Spleen (tissue), 11 donors: ENCODE results near the gene GRPR. TPM values are rescaled to one million over a fixed set of nuclear protein-coding genes. Genes with fewer than 3 reads are reported as not detected.

Source experiments
- DNase-seq: peaks from one replicate; pipeline ENCODE4 v3.0.0-alpha.2; 2020
- H3K27ac ChIP-seq, 8 donors: fragments of 200-600 bp; sonication (generic) in 7 of 8; 1 replicate in 4 of 8; 2 replicates in 4 of 8; pipeline versions ENCODE4 v1.5.0 to v1.8.0; 2016 to 2021; ENCODE audit warnings: inconsistent platforms in 4 of 8, mild to moderate bottlenecking in 4 of 8, moderate library complexity in 1 of 8
- H3K27me3 ChIP-seq, 7 donors: fragments of 200-600 bp; sonication (generic) in 6 of 7; replicated peaks in 1 of 7; 1 replicate in 4 of 7; 2 replicates in 3 of 7; pipeline versions ENCODE4 v1.5.0 to v1.8.0; 2016 to 2021; ENCODE audit warnings: inconsistent platforms in 3 of 7, mild to moderate bottlenecking in 1 of 7
- H3K36me3 ChIP-seq, 6 donors: fragments of 200-600 bp; sonication (generic) in 5 of 6; 1 replicate in 4 of 6; 2 replicates in 2 of 6; pipeline versions ENCODE4 v1.5.0 to v1.8.0; 2016 to 2021; ENCODE audit warnings: inconsistent platforms in 2 of 6
- H3K4me1 ChIP-seq, 6 donors: fragments of 200-600 bp; sonication (generic) in 5 of 6; 1 replicate in 3 of 6; 2 replicates in 3 of 6; pipeline versions ENCODE4 v1.5.0 to v1.8.0; 2016 to 2021; ENCODE audit warnings: inconsistent platforms in 3 of 6
- H3K4me3 ChIP-seq, 8 donors: fragments of 200-600 bp; sonication (generic) in 7 of 8; 1 replicate in 4 of 8; 2 replicates in 4 of 8; pipeline versions ENCODE4 v1.5.0 to v1.8.0; 2016 to 2021; ENCODE audit warnings: inconsistent platforms in 4 of 8, mild to moderate bottlenecking in 4 of 8, moderate library complexity in 2 of 8
- H3K9me3 ChIP-seq, 8 donors: fragments of 200-600 bp; sonication (generic) in 7 of 8; 1 replicate in 4 of 8; 2 replicates in 4 of 8; pipeline versions ENCODE4 v1.5.0 to v1.8.0; 2016 to 2021; ENCODE audit warnings: inconsistent platforms in 4 of 8
- POLR2A ChIP-seq, 3 donors: fragments of 450-650 bp; IDR thresholded peaks; one replicate each; pipeline ENCODE4 v1.5.1; 2017; ENCODE audit warnings: antibody characterized with exemption in 3 of 3, mild to moderate bottlenecking in 1 of 3
- POLR2AphosphoS5 ChIP-seq, 3 donors: sonication (generic); formaldehyde crosslinking; IDR thresholded peaks; one replicate each; pipeline ENCODE4 v1.5.1; 2017; ENCODE audit warnings: antibody characterized with exemption in 3 of 3
- WGBS, 5 donors: extraction: QIAGEN DNeasy Blood & Tissue Kit in 3 of 5; methylation state at CpG; one replicate each; pipeline versions ENCODE4 v1.1.5 to v1.1.7; 2013 to 2018; 5-methylcytosine and 5-hydroxymethylcytosine counted together
- intact Hi-C: fragments of 100-400 bp; cut with DNase I; formaldehyde crosslinking; loops from one replicate; pipeline ENCODE4 v1.15.0; 2023; ENCODE audit warnings: low total_unique reads
- polyA plus RNA-seq, 3 donors: library from polyadenylated mRNA; stranded (reverse); fragments of 200-250 nt; gene quantifications; one replicate each; pipeline ENCODE4 v1.2.1, GENCODE V29; 2013
- total RNA-seq, 7 donors: library from RNA; depleted of rRNA in 3 of 7; stranded (reverse); fragments of >200 nt in 3 of 7; fragmentation: NEBNext Ultra II Directional in 4 of 7; extraction: Animal tissue kit (Norgen Biotek cat#: 25700) in 4 of 7; gene quantifications; one replicate each; pipeline versions ENCODE4 v1.1.0 to v1.2.1, GENCODE V29; 2016 to 2021
- TF ChIP-seq, protein P1 (sequence below), 11 experiments: fragments of 200-600 bp in 7 of 11; fragments of 450-650 bp in 4 of 11; sonication (generic) in 4 of 11; IDR thresholded peaks in 8 of 11; conservative IDR thresholded peaks in 3 of 11; 1 replicate in 7 of 11; 2 replicates in 4 of 11; pipeline versions ENCODE4 v1.4.0 to v1.8.0; 2016 to 2021; ENCODE audit warnings: antibody characterized with exemption in 11 of 11, inconsistent platforms in 4 of 11, mild to moderate bottlenecking in 1 of 11
- donor health status: healthy with polysubstance abuse.
- donor health status: DM: no; HTN: no; CAD: no; lungs with moderate emphysema.
- donor health status: DM: no; HTN: no; CAD: no.
- donor health status: Bipolar disorder and iron deficiency.
- donor health status: healthy.
- donor health status: DM: no; HTN: no; CAD: no.
- donor health status: DM: yes; HTN: yes; CAD: no.

Gene GRPR
- total and polyA plus RNA-seq, 10 donors = 0.06 to 0.47 (median 0.23) TPM; not detected in 6

DNA sequence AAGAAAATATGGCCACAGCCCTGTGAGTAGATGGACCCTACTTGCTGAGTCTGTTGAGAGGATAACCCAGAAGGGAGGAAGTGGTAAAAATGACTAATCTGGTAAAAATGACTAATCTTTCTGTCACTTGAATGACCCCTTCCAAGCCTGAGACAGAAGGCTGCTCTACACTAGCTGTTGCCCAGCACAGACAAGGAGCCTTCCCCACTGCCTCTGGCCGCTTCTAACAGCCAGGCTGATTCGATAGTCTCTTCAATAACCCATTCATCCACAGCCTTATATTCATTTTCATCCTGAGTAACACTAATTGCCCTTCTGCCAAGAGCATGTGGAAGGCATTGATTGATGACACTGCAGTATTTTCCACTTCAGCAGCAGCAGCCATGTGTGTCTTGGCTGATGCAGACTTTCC, 62.4 kb downstream of the GRPR start:
- TF ChIP-seq POLR2AphosphoS5 (IDR thresholded peaks at IDR 0.05) (no peak), POLR2A (IDR thresholded peaks at IDR 0.05) (no peak)
- TF ChIP-seq, protein P1, sequence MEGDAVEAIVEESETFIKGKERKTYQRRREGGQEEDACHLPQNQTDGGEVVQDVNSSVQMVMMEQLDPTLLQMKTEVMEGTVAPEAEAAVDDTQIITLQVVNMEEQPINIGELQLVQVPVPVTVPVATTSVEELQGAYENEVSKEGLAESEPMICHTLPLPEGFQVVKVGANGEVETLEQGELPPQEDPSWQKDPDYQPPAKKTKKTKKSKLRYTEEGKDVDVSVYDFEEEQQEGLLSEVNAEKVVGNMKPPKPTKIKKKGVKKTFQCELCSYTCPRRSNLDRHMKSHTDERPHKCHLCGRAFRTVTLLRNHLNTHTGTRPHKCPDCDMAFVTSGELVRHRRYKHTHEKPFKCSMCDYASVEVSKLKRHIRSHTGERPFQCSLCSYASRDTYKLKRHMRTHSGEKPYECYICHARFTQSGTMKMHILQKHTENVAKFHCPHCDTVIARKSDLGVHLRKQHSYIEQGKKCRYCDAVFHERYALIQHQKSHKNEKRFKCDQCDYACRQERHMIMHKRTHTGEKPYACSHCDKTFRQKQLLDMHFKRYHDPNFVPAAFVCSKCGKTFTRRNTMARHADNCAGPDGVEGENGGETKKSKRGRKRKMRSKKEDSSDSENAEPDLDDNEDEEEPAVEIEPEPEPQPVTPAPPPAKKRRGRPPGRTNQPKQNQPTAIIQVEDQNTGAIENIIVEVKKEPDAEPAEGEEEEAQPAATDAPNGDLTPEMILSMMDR (IDR thresholded peaks at IDR 0.05 in 8 of 11, conservative IDR thresholded peaks at IDR 0.05 in 3 of 11) = no peak
- intact Hi-C loops = no loop called here
- peaks cover 0 to 4% (median 0%) of the 10 kb centered on the region in 7 donors for H3K27me3 ChIP-seq
- DNase-seq = no peak
- H3K36me3 ChIP-seq = no peaks in the 10 kb centered on the region
- H3K27ac ChIP-seq = no peak overlapping the region
- no peaks in the 10 kb centered on the region for H3K9me3 ChIP-seq
- 53 to 73% (median 57%) methylated on average over 2 of the region's 2 CpGs for WGBS, 5 donors
- H3K4me3 ChIP-seq = no peak overlapping the region
- H3K4me1 ChIP-seq = no peaks in the 10 kb centered on the region

DNA sequence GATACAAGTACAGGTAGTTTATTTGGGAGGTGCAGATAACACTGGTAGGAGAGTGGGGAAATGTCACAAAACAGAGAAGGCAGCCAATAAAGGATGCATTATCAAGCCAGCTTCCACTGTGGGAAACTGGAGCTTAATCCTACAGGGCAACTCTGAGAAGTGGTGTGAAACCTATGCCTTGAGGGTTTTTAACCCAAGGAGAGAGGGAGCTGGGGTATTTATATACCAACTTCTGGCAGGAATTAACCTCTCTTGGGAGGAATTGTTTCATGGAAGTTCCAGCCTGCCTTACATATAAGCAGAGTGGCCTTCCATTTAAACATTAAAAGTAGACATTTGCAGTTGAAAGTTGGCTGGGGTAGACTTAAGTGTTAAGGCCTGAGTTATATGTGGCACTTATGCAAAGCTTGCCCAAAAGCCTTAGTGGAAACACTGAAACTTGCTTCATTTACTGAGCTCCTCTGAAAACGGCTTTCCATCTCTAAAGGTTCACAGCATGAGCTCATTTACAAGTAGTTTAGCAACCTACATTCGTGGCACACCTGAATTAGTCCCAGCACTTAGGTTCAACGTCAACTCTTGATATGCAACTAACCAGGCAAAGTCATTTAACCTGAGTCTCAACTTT, 63.1 kb downstream of the GRPR start:
- H3K4me3 ChIP-seq = no peak overlapping the region
- H3K27me3 ChIP-seq = peaks cover 0 to 4% (median 0%) of the 10 kb centered on the region in 7 donors
- H3K27ac ChIP-seq = no peak overlapping the region
- DNase-seq = no peak
- TF ChIP-seq, protein P1 (IDR thresholded peaks at IDR 0.05 in 8 of 11, conservative IDR thresholded peaks at IDR 0.05 in 3 of 11) = no peak
- TF ChIP-seq POLR2A (IDR thresholded peaks at IDR 0.05) (no peak), POLR2AphosphoS5 (IDR thresholded peaks at IDR 0.05) (no peak)
- WGBS, 5 donors = 35 to 81% (median 70%) methylated on average over 3 of the region's 3 CpGs
- no peaks in the 10 kb centered on the region for H3K9me3 ChIP-seq
- no peaks in the 10 kb centered on the region for H3K36me3 ChIP-seq
- intact Hi-C loops = no loop called here
- no peaks in the 10 kb centered on the region for H3K4me1 ChIP-seq

DNA sequence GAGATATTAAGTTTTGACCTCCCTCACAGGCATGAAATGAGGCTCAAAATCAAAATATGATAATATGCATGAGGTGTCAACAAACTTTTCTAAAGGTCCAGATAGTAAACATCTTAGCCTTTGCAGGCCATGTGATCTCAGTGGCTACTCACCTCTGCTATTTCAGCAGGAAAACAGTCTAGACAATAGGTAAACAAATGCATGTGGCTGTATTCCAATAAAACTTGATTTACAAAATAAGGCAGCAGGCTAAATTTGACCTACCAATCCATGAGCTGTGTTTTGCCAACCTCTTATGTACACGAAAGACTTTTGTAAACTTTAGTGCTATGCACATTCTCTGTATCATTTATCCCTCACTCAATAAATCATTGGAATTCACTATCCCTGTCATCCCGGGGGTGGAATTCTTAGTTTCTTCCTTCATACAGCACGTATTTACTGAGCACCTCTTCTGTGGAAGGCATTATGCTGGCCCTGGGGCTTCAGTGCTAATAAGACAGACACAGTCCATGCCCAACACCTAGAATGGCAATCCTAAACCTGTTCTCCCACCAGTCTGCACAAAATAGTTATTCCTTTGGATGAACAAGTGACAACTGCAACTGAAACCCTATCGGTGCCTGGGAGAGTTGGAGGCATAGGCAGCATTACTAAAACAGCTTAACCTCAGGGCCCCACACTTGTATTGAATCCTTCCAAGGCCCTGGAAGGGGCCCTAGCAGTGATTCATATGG, 63.8 kb downstream of the GRPR start:
- Histone ChIP-seq H3K4me3 (no peak overlapping the region), H3K4me1 (no peaks in the 10 kb centered on the region), H3K9me3 (no peaks in the 10 kb centered on the region), H3K27ac (no peak overlapping the region), H3K36me3 (no peaks in the 10 kb centered on the region), H3K27me3 (peaks cover 0 to 4% (median 0%) of the 10 kb centered on the region in 7 donors)
- intact Hi-C loops = no loop called here
- WGBS, 5 donors = 51 to 85% (median 65%) methylated on average over 4 of the region's 4 CpGs
- DNase-seq = no peak
- TF ChIP-seq POLR2A (IDR thresholded peaks at IDR 0.05) (no peak), POLR2AphosphoS5 (IDR thresholded peaks at IDR 0.05) (no peak)
- TF ChIP-seq, protein P1 (IDR thresholded peaks at IDR 0.05 in 8 of 11, conservative IDR thresholded peaks at IDR 0.05 in 3 of 11) = no peak

DNA sequence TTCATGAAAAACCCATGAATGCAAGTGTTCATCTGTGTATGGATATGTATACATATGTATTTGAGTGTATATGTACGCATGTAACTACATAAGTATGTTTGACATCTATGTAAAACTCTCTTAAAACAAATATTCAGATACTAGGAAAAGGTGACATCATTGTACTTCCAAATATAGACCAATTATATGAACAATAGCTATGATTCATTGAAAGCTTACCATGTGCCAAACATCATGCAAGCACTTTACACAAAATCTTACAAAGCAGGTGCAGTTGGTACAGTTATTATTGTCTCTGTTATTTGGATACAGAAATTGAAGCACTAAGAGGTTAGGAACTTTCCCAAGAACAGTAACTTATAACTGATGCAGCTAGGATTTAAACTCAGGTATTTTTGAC, 65.3 kb downstream of the GRPR start:
- TF ChIP-seq POLR2AphosphoS5 (IDR thresholded peaks at IDR 0.05) (no peak), POLR2A (IDR thresholded peaks at IDR 0.05) (no peak)
- TF ChIP-seq, protein P1 (IDR thresholded peaks at IDR 0.05 in 8 of 11, conservative IDR thresholded peaks at IDR 0.05 in 3 of 11) = no peak
- no peak for DNase-seq
- Histone ChIP-seq H3K4me3 (no peak overlapping the region), H3K27ac (no peak overlapping the region), H3K27me3 (peaks cover 0 to 4% (median 0%) of the 10 kb centered on the region in 7 donors), H3K36me3 (no peaks in the 10 kb centered on the region), H3K9me3 (no peaks in the 10 kb centered on the region), H3K4me1 (no peaks in the 10 kb centered on the region)
- WGBS, 5 donors = 0 to 95% (median 91%) methylated on average over 1 of the region's 1 CpG
- intact Hi-C loops = no loop called here
